ENCODE results near the gene CRLF3.
A peak's percentile ranks its signal among the peaks of the same experiment; 100 is the strongest.

The CRLF3 gene

GRCh38 chr17:30824356-30825145 is at the start of gene CRLF3:
Gene CRLF3 (minus strand): TSS chr17:30824692. CDS start chr17:30824651, 41 bp downstream.
- DNase-seq (ENCODE audit: low spot score): peak; percentile 98
- TF ChIP-seq CTCF (IDR thresholded peaks at IDR 0.05; ENCODE audit: extremely low read depth, missing control alignments): peak; percentile 61

DNA sequence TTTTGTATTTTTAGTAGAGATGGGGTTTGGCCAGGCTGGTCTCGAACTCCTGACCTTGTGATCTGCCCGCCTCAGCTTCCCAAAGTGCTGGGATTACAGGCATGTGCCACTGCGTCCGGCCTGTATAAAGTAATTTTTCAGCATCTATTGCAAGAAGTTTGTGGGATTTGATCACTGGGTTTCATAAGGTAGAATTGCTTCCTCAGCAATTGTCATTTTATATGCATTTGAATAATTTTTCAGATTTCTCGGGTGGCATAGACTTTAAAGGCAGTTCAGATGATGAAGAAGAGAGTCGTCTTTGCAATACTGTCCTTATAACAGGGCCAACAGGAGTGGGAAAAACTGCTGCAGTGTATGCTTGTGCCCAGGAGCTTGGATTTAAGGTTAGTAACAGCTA is 44.5 kb upstream of the CRLF3 start:
- TF ChIP-seq CTCF (IDR thresholded peaks at IDR 0.05; ENCODE audit: extremely low read depth, missing control alignments): no peak
- DNase-seq (ENCODE audit: low spot score): no peak

DNA sequence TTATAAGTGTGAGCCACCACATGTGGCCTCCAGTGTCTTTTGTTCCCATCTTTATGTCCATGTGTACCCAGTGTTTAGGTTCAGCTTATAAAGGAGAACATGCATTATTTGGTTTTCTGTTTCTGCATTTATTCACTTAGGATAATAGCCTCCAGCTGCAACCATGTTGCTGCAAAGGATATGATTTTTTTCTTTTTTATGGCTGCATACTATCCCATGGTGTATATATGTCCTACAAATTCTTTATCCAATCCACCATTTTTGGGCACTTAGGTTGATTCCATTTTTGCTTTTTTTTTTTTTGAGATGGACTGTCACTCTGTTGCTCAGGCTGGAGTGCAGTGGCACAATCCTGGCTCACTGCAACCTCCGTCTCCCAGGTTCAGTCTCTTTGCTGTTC is 40.1 kb upstream of the CRLF3 start:
- no peak for TF ChIP-seq CTCF (IDR thresholded peaks at IDR 0.05; ENCODE audit: extremely low read depth, missing control alignments)
- no peak for DNase-seq (ENCODE audit: low spot score)

DNA sequence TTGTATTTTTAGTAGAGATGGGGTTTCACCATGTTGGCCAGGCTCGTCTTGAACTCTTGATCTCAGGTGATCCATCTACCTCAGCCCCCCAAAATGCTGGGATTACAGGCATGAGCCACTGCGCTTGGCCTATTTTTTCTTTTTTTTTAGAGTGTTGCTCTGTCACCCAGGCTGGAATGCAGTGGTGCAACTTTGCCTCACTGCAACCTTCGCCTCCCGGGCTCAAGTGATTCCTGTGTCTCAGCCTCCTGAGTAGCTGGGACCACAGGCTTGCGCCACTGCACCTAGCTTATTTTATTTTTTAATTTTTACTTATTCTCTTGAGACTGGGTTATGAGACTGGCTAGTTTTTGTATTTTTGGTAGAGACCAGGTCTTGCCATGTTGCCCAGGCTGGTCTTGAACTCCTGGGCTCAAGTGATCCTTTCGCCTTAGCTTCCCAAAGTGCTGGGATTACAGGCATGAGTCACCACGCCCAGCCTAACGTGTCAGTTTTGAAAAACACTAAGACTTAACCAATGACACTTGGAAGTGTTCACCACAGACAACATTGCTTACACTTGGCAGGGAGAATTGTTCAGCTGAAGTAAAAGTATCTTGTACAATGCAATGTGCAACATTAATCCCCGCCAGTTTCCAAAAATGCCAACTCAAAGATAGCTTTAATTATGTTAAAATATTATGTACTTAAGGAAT is 34.2 kb upstream of the CRLF3 start:
- no peak for DNase-seq (ENCODE audit: low spot score)
- no peak for TF ChIP-seq CTCF (IDR thresholded peaks at IDR 0.05; ENCODE audit: extremely low read depth, missing control alignments)

DNA sequence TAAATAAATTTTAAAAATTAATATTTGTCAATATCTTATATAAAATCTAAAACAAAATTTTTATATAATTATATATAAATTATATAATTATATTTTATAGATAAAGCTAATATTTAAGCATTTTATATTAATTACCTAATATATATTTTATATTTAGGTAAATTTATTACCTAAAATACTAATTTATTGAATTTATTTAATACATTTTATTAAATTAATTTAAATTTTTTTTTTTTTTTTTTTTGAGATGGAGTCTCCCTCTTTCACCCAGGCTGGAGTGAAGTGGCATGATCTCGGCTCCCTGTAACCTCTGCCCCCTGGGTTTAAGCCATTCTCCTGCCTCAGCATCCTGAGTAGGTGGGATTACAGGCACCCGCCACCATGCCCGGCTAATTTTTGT is 29.7 kb upstream of the CRLF3 start:
- TF ChIP-seq CTCF (IDR thresholded peaks at IDR 0.05; ENCODE audit: extremely low read depth, missing control alignments): no peak
- DNase-seq (ENCODE audit: low spot score): no peak

DNA sequence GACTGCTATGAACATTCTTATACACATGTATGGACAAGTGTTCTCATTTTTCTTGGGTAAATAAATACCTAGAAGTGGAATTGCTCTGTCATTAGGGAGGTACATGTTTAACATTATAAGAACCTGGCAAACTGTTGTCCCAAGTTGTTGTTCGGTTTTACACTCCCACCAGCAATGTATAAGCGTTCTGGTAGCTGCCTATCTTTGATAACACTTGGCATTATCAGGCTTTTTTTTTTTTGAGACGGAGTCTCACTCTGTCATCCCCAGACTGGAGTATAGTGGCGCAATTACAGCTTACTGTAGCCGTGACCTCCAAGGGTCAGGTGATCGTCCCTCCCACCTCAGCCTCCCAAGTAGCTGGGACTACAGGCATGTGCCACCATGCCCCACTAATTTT is 23.5 kb upstream of the CRLF3 start:
- DNase-seq (ENCODE audit: low spot score): no peak
- no peak for TF ChIP-seq CTCF (IDR thresholded peaks at IDR 0.05; ENCODE audit: extremely low read depth, missing control alignments)

- no peak for DNase-seq (ENCODE audit: low spot score)
- TF ChIP-seq CTCF (IDR thresholded peaks at IDR 0.05; ENCODE audit: extremely low read depth, missing control alignments): no peak
These were observed 16.3 kb upstream of the CRLF3 start for GRCh38 chr17:30840771-30841170.
